NOMO-1 (cell line): ENCODE data around the gene ZMIZ1.

Source experiments
- DNase-seq, 2 experiments: peaks; one replicate each; lab custom pipeline; 2025; ENCODE audit not compliant: unreplicated experiment in 2 of 2; lab: John Stamatoyannopoulos, UW

ZMIZ1 gene

GRCh38 chr10:79068562-79069324 is at the start of gene ZMIZ1:
ZMIZ1 (plus strand) TSS chr10:79068966; CDS start chr10:79201633, 132,667 bp downstream.
- DNase-seq, result peak; percentile 87 to 91

GRCh38 chr10:79019441-79020014 is 49.2 kb upstream of the ZMIZ1 start:
- no peak for DNase-seq

GRCh38 chr10:79020015-79020491 is 48.7 kb upstream of the ZMIZ1 start:
- no peak for DNase-seq

GRCh38 chr10:79020605-79021004 is 48.2 kb upstream of the ZMIZ1 start:
- DNase-seq, result no peak

GRCh38 chr10:79021331-79021907 is 47.3 kb upstream of the ZMIZ1 start:
- no peak for DNase-seq

GRCh38 chr10:79021948-79022499 is 46.7 kb upstream of the ZMIZ1 start:
- DNase-seq, result no peak

GRCh38 chr10:79022565-79023230 is 46.1 kb upstream of the ZMIZ1 start:
- DNase-seq, result peak in 1 of 2 experiments; percentile 31

GRCh38 chr10:79023240-79024162 is 45.3 kb upstream of the ZMIZ1 start:
- no peak for DNase-seq

- no peak for DNase-seq
Observed at GRCh38 chr10:79024296-79024695, 44.5 kb upstream of the ZMIZ1 start.

- DNase-seq, result no peak
Observed at GRCh38 chr10:79024720-79025198, 44.0 kb upstream of the ZMIZ1 start.

- no peak for DNase-seq
Observed at GRCh38 chr10:79025199-79025832, 43.5 kb upstream of the ZMIZ1 start.

- no peak for DNase-seq
Observed at GRCh38 chr10:79026341-79026761, 42.4 kb upstream of the ZMIZ1 start.

GRCh38 chr10:79026806-79027146 is 42.0 kb upstream of the ZMIZ1 start:
- DNase-seq, result no peak

GRCh38 chr10:79027147-79028055 is 41.4 kb upstream of the ZMIZ1 start:
- no peak for DNase-seq

GRCh38 chr10:79028056-79028430 is 40.7 kb upstream of the ZMIZ1 start:
- no peak for DNase-seq

- DNase-seq, result no peak
Observed at GRCh38 chr10:79028451-79029010, 40.2 kb upstream of the ZMIZ1 start.

GRCh38 chr10:79029478-79030390 is 39.0 kb upstream of the ZMIZ1 start:
- no peak for DNase-seq
